Fibroblast of skin of left biceps (primary cell): Measurements from ENCODE around the gene CEP295NL.
A peak's percentile ranks its signal among the peaks of the same experiment; 100 is the strongest.
"Not testable (repeated sequence)": the region's sequence is repeated elsewhere in the genome, so short reads cannot be mapped to it uniquely, and the experiment has no call there.

Experiments
- DNase-seq, 2 experiments: peaks; one replicate each; pipeline ENCODE4 v3.0.0-alpha.2; 2013; ENCODE audit warnings: low read depth in 2 of 2

Gene CEP295NL

DNA sequence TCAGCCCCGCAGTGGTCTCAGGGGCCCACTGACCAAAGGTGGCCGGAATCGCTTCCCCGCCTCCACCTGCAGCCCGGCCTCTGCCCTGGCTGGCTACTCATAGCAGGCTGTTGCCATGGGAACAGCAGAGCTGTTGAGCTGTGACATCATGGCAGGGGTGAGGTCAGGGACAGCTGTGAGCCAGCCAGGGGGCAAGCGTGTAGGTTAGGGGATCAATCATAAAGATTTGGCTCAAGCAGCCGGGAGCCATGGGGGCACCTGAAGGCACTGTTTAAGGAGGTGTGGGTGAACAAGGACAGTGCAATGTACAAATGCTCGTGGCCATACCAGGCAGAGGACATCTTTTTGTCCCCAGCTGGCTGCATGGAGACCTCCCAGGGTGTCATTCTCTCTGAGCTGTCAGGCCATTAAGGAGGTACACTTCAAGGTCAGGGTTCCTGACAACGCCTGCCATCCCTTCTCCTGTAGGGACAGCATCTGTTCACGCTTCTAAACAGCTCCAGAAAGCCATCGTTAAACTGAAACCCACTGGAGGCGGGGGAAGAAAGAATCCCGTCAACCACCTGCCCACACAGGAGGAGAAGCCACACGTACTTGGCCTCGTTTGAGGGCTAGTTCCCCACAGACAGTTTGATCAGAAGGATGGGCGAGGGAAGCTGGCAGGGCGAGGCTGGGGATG is at the start of gene CEP295NL:
Gene CEP295NL (minus strand): TSS at position 101 of the 679 bp plus-strand sequence. CDS start 1,373 bp downstream, outside the sequence.
- DNase-seq: no peak

DNA sequence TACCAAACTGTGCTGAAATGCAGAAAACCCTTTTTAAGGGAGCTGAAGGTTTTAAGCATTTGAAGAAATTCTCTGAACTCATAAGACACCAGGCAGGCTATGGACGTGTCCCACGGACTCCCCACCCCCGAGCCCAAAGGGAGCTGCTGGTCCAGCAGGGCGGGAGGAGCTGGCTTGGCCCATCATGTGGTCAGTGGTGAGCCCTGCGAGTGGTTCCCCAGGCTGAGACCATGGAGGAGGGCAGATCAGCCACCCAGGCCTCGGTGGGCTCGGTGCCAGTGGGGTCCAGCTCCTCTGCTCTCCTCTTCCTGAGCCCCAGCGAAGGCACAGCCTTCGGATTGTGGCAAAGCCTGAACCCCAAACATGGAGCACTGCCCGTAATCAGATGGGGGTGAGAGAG is 49.7 kb upstream of the CEP295NL start:
- DNase-seq: no peak

- DNase-seq: no peak
Observed at GRCh38 chr17:78951967-78952551, 49.1 kb upstream of the CEP295NL start.

GRCh38 chr17:78950870-78951269 is 47.9 kb upstream of the CEP295NL start:
- DNase-seq: no peak

- DNase-seq: no peak
Observed at GRCh38 chr17:78947235-78948149, 44.5 kb upstream of the CEP295NL start.

DNA sequence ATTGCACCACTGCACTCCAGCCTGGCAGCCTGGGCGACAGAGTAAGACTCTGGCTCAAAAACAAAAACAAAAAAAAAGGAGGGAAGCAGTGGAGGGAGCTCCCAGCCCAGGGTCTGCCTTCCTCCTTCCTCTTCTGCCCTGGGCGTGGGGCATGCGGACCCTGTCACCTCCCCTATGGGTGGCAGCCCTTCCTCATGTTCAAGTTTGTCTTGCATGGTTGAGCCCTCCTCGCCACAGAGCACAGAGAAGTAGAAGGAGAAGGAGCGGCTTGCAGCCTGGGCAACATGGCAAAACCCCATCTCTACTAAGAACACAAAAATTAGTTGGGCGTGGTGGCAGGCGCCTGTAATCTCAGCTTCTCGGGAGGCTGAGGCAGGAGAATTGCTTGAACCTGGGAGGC is 43.6 kb upstream of the CEP295NL start:
- no peak for DNase-seq

- no peak for DNase-seq
Observed at GRCh38 chr17:78946131-78946530, 43.1 kb upstream of the CEP295NL start.

DNA sequence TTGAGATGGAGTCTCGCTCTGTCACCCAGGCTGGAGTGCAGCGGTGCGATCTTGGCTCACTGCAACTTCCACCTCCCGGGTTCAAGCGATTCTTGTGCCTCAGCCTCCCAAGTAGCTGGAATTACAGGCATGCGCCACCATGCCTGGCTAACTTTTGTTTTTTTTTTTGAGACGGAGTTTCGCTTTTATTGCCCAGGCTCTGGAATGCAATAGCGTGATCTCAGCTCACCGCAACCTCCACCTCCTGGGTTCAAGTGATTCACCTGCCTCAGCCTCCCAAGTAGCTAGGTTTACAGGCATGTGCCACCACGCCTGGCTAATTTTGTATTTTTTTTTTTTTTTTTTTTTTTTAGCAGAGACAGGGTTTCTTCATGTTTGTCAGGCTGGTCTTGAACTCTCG is 42.5 kb upstream of the CEP295NL start:
- DNase-seq: not testable (repeated sequence)

GRCh38 chr17:78944956-78945355 is 42.0 kb upstream of the CEP295NL start:
- no peak for DNase-seq

DNA sequence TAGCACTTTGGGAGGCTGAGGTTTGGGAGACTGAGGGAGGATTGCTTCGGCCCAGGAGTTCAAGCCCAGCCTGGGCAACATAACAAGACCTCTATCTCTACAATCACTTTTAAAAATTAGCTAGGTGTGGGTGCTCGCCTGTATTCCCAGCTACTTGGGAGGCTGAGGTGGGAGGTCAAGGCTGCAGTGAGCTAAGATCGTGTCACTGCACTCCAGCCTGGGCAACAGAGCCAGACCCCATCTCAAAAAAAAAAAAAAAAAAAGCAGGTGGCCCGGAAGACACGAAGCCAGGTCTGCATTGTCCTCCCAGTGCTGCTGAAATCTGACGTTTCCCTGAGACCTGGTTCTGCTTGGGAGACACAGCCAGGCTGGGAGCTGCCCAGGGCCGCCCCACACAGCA is 41.0 kb upstream of the CEP295NL start:
- DNase-seq: no peak

GRCh38 chr17:78940708-78941107 is 37.7 kb upstream of the CEP295NL start:
- DNase-seq: no peak

- no peak for DNase-seq
Observed at GRCh38 chr17:78940258-78940657, 37.3 kb upstream of the CEP295NL start.

DNA sequence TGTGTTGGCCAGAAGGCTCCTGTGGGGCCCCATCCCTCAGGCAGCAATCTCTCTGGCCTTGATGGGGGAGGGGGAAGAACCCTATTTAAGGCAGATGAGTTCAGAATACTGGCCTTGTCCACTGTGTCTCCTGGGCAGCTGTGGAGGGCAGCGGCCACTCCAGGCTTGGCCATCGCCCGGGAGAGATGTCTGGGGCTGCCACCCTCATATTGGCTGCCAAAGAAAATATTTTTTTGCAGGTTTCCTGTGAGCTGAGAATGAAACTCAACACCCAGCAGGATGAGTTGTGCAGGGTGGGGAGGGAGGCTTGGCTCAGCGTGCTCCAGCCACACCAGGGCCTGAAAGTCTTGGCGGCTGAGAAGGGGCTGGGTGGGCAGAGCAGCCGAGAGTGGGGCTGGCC is 36.6 kb upstream of the CEP295NL start:
- DNase-seq: no peak

DNA sequence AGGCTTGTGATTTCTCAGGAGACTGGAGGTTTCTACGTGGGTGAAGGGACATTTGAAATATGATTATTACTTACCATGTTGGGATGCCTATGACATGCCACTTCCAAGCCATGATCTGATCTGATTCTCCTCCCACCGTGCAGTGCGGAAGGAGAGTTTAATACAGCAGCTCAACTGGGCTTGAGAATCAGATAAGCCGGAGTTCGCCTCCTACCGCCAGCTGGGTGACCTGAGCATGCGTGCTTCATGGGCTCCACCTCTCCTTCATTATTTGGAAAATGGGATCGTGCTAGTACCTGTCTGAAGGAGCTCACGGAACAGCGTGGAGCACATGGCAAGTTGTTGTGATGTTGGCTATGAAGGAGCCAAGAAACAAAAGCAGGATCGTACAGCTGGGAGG is 34.6 kb upstream of the CEP295NL start:
- no peak for DNase-seq

GRCh38 chr17:78935419-78936323 is 32.7 kb upstream of the CEP295NL start:
- peak; percentile 95 to 96 for DNase-seq

- DNase-seq: no peak
Observed at GRCh38 chr17:78934681-78935418, 31.8 kb upstream of the CEP295NL start.

- DNase-seq: peak; percentile 92 to 94
Observed at GRCh38 chr17:78933959-78934568, 31.1 kb upstream of the CEP295NL start.

- peak; percentile 62 to 63 for DNase-seq
Observed at GRCh38 chr17:78933025-78933958, 30.3 kb upstream of the CEP295NL start.
